ENCODE data around the gene ATOSA. TPM values are rescaled to one million over a fixed set of nuclear protein-coding genes. Genes with fewer than 3 reads are reported as not detected.

ATOSA gene
- total RNA-seq, 4 donors from 2014 or later: 32.6 to 105 (median 64.3) TPM

GRCh38 chr15:52717924-52718323 is 38.7 kb upstream of the ATOSA start:
- Histone ChIP-seq H3K9me3 (no peaks in the 10 kb centered on the region), H3K27ac (no peak overlapping the region), H3K4me1 (no peaks in the 10 kb centered on the region), H3K36me3 (no peaks in the 10 kb centered on the region), H3K27me3 (peaks cover 3% of the 10 kb centered on the region), H3K4me3 (no peak overlapping the region)
- TF ChIP-seq POLR2AphosphoS5 (IDR thresholded peaks at IDR 0.05): no peak
- WGBS, 2 donors (ENCODE audit: low coverage in 1 of 2): 67 to 77% methylated on average over 1 to 4 of the region's 6 CpGs
- no peak for ATAC-seq

GRCh38 chr15:52717481-52717880 is 38.3 kb upstream of the ATOSA start:
- ATAC-seq: no peak
- Histone ChIP-seq H3K4me3 (no peak overlapping the region), H3K4me1 (no peaks in the 10 kb centered on the region), H3K27me3 (no peaks in the 10 kb centered on the region), H3K36me3 (no peaks in the 10 kb centered on the region), H3K9me3 (no peaks in the 10 kb centered on the region), H3K27ac (no peak overlapping the region)
- WGBS, 2 donors (ENCODE audit: low coverage in 1 of 2): 86 to 95% methylated on average over 4 to 6 of the region's 6 CpGs
- TF ChIP-seq EP300 (IDR thresholded peaks at IDR 0.05) (no peak), POLR2AphosphoS5 (IDR thresholded peaks at IDR 0.05) (no peak), CTCF (IDR thresholded peaks at IDR 0.05) (no peak), POLR2A (IDR thresholded peaks at IDR 0.05) (no peak)

- H3K4me3 ChIP-seq: no peak overlapping the region
- no peak overlapping the region for H3K27ac ChIP-seq
- TF ChIP-seq POLR2A (IDR thresholded peaks at IDR 0.05) (no peak), POLR2AphosphoS5 (IDR thresholded peaks at IDR 0.05) (no peak), EP300 (IDR thresholded peaks at IDR 0.05) (no peak), CTCF (IDR thresholded peaks at IDR 0.05) (no peak)
- H3K36me3 ChIP-seq: no peaks in the 10 kb centered on the region
- no peaks in the 10 kb centered on the region for H3K9me3 ChIP-seq
- no peak for ATAC-seq
- no peaks in the 10 kb centered on the region for H3K27me3 ChIP-seq
- WGBS, 2 donors (ENCODE audit: low coverage in 1 of 2): 50 to 69% methylated on average over 2 of the region's 2 CpGs
- H3K4me1 ChIP-seq: no peaks in the 10 kb centered on the region
Observed at GRCh38 chr15:52716536-52716935, 37.3 kb upstream of the ATOSA start.

GRCh38 chr15:52715411-52715810 is 36.2 kb upstream of the ATOSA start:
- no peaks in the 10 kb centered on the region for H3K9me3 ChIP-seq
- no peaks in the 10 kb centered on the region for H3K4me1 ChIP-seq
- H3K36me3 ChIP-seq: no peaks in the 10 kb centered on the region
- no peak overlapping the region for H3K4me3 ChIP-seq
- TF ChIP-seq POLR2AphosphoS5 (IDR thresholded peaks at IDR 0.05) (no peak), EP300 (IDR thresholded peaks at IDR 0.05) (no peak)
- no peaks in the 10 kb centered on the region for H3K27me3 ChIP-seq
- WGBS, 2 donors (ENCODE audit: low coverage in 1 of 2): 43 to 70% methylated on average over 2 to 5 of the region's 5 CpGs
- H3K27ac ChIP-seq: no peak overlapping the region
- no peak for ATAC-seq

- 10% methylated on average over 2 of the region's 3 CpGs; no CpG with 5 or more reads in 1 of the 2 donors for WGBS, 2 donors (ENCODE audit: low coverage in 1 of 2)
- Histone ChIP-seq H3K27ac (no peak overlapping the region), H3K27me3 (no peaks in the 10 kb centered on the region), H3K36me3 (no peaks in the 10 kb centered on the region), H3K9me3 (no peaks in the 10 kb centered on the region), H3K4me3 (no peak overlapping the region), H3K4me1 (no peaks in the 10 kb centered on the region)
- no peak for TF ChIP-seq CTCF (IDR thresholded peaks at IDR 0.05)
- no peak for TF ChIP-seq POLR2AphosphoS5 (IDR thresholded peaks at IDR 0.05)
- TF ChIP-seq POLR2A (IDR thresholded peaks at IDR 0.05): no peak
- TF ChIP-seq EP300 (IDR thresholded peaks at IDR 0.05): no peak
- no peak for ATAC-seq
Observed at GRCh38 chr15:52714968-52715367, 35.8 kb upstream of the ATOSA start.

- ATAC-seq: no peak
- Histone ChIP-seq H3K9me3 (no peaks in the 10 kb centered on the region), H3K4me3 (no peak overlapping the region), H3K4me1 (no peaks in the 10 kb centered on the region), H3K27me3 (no peaks in the 10 kb centered on the region), H3K27ac (no peak overlapping the region), H3K36me3 (no peaks in the 10 kb centered on the region)
- no peak for TF ChIP-seq EP300 (IDR thresholded peaks at IDR 0.05)
- TF ChIP-seq CTCF (IDR thresholded peaks at IDR 0.05): no peak
- no peak for TF ChIP-seq POLR2A (IDR thresholded peaks at IDR 0.05)
- no peak for TF ChIP-seq POLR2AphosphoS5 (IDR thresholded peaks at IDR 0.05)
- WGBS, 2 donors (ENCODE audit: low coverage in 1 of 2): 87 to 92% methylated on average over 2 of the region's 2 CpGs
Observed at GRCh38 chr15:52710708-52711389, 31.7 kb upstream of the ATOSA start.
